ENCODE measurements around the gene ATP11A.

Gene ATP11A

GRCh38 chr13:112741835-112742570 is 52.2 kb downstream of the ATP11A start:
- H3K27ac ChIP-seq (ENCODE audit: low read length) = no peak overlapping the region

GRCh38 chr13:112742583-112742982 is 52.7 kb downstream of the ATP11A start:
- no peaks in the 10 kb centered on the region for H3K36me3 ChIP-seq (ENCODE audit: control insufficient read depth in 1 of 2, insufficient read depth in 2 of 2, low read length in 2 of 2)
- H3K4me3 ChIP-seq (ENCODE audit: low read depth in 1 of 2, low read length in 2 of 2) = no peak overlapping the region
- no peaks in the 10 kb centered on the region for H3K27me3 ChIP-seq (ENCODE audit: low read depth, low read length)
- no peak overlapping the region for H3K27ac ChIP-seq (ENCODE audit: low read length)
- no peaks in the 10 kb centered on the region for H3K4me1 ChIP-seq (ENCODE audit: control insufficient read depth in 1 of 2, insufficient read depth in 2 of 2, low read length in 2 of 2)
- no peaks in the 10 kb centered on the region for H3K9me3 ChIP-seq (ENCODE audit: control insufficient read depth in 1 of 2, low read length in 2 of 2)

More at GRCh38 chr13:112741835-112742570, 52.2 kb downstream of the ATP11A start:
- H3K9me3 ChIP-seq (ENCODE audit: control insufficient read depth in 1 of 2, low read length in 2 of 2) = no peaks in the 10 kb centered on the region
- H3K36me3 ChIP-seq (ENCODE audit: control insufficient read depth in 1 of 2, insufficient read depth in 2 of 2, low read length in 2 of 2) = no peaks in the 10 kb centered on the region
- no peak overlapping the region for H3K4me3 ChIP-seq (ENCODE audit: low read depth in 1 of 2, low read length in 2 of 2)
- no peaks in the 10 kb centered on the region for H3K4me1 ChIP-seq (ENCODE audit: control insufficient read depth in 1 of 2, insufficient read depth in 2 of 2, low read length in 2 of 2)
- no peaks in the 10 kb centered on the region for H3K27me3 ChIP-seq (ENCODE audit: low read depth, low read length)

- no peaks in the 10 kb centered on the region for H3K4me1 ChIP-seq (ENCODE audit: control insufficient read depth in 1 of 2, insufficient read depth in 2 of 2, low read length in 2 of 2)
- no peaks in the 10 kb centered on the region for H3K36me3 ChIP-seq (ENCODE audit: control insufficient read depth in 1 of 2, insufficient read depth in 2 of 2, low read length in 2 of 2)
- no peak overlapping the region for H3K4me3 ChIP-seq (ENCODE audit: low read depth in 1 of 2, low read length in 2 of 2)
- no peak overlapping the region for H3K27ac ChIP-seq (ENCODE audit: low read length)
- H3K9me3 ChIP-seq (ENCODE audit: control insufficient read depth in 1 of 2, low read length in 2 of 2) = no peaks in the 10 kb centered on the region
- no peaks in the 10 kb centered on the region for H3K27me3 ChIP-seq (ENCODE audit: low read depth, low read length)
Measured at GRCh38 chr13:112743451-112744167, 53.8 kb downstream of the ATP11A start.

- H3K36me3 ChIP-seq (ENCODE audit: control insufficient read depth in 1 of 2, insufficient read depth in 2 of 2, low read length in 2 of 2) = no peaks in the 10 kb centered on the region
- no peaks in the 10 kb centered on the region for H3K9me3 ChIP-seq (ENCODE audit: control insufficient read depth in 1 of 2, low read length in 2 of 2)
- H3K4me1 ChIP-seq (ENCODE audit: control insufficient read depth in 1 of 2, insufficient read depth in 2 of 2, low read length in 2 of 2) = peaks cover 0 to 7% of the 10 kb centered on the region in 2 donors
- no peak overlapping the region for H3K27ac ChIP-seq (ENCODE audit: low read length)
- H3K27me3 ChIP-seq (ENCODE audit: low read depth, low read length) = no peaks in the 10 kb centered on the region
- H3K4me3 ChIP-seq (ENCODE audit: low read depth in 1 of 2, low read length in 2 of 2) = no peak overlapping the region
Measured at GRCh38 chr13:112744168-112745021, 54.6 kb downstream of the ATP11A start.

GRCh38 chr13:112746044-112746443 is 56.2 kb downstream of the ATP11A start:
- Histone ChIP-seq H3K4me3 (ENCODE audit: low read depth in 1 of 2, low read length in 2 of 2) (no peak overlapping the region), H3K36me3 (ENCODE audit: control insufficient read depth in 1 of 2, insufficient read depth in 2 of 2, low read length in 2 of 2) (no peaks in the 10 kb centered on the region), H3K4me1 (ENCODE audit: control insufficient read depth in 1 of 2, insufficient read depth in 2 of 2, low read length in 2 of 2) (peaks cover 0 to 8% of the 10 kb centered on the region in 2 donors), H3K27ac (ENCODE audit: low read length) (no peak overlapping the region), H3K9me3 (ENCODE audit: control insufficient read depth in 1 of 2, low read length in 2 of 2) (no peaks in the 10 kb centered on the region), H3K27me3 (ENCODE audit: low read depth, low read length) (no peaks in the 10 kb centered on the region)

GRCh38 chr13:112747256-112747655 is 57.4 kb downstream of the ATP11A start:
- Histone ChIP-seq H3K27me3 (ENCODE audit: low read depth, low read length) (no peaks in the 10 kb centered on the region), H3K27ac (ENCODE audit: low read length) (no peak overlapping the region), H3K9me3 (ENCODE audit: control insufficient read depth in 1 of 2, low read length in 2 of 2) (no peaks in the 10 kb centered on the region), H3K4me1 (ENCODE audit: control insufficient read depth in 1 of 2, insufficient read depth in 2 of 2, low read length in 2 of 2) (peaks cover 0 to 8% of the 10 kb centered on the region in 2 donors), H3K36me3 (ENCODE audit: control insufficient read depth in 1 of 2, insufficient read depth in 2 of 2, low read length in 2 of 2) (no peaks in the 10 kb centered on the region), H3K4me3 (ENCODE audit: low read depth in 1 of 2, low read length in 2 of 2) (no peak overlapping the region)

- Histone ChIP-seq H3K36me3 (ENCODE audit: control insufficient read depth in 1 of 2, insufficient read depth in 2 of 2, low read length in 2 of 2) (no peaks in the 10 kb centered on the region), H3K4me1 (ENCODE audit: control insufficient read depth in 1 of 2, insufficient read depth in 2 of 2, low read length in 2 of 2) (peaks cover 0 to 8% of the 10 kb centered on the region in 2 donors), H3K27me3 (ENCODE audit: low read depth, low read length) (no peaks in the 10 kb centered on the region), H3K27ac (ENCODE audit: low read length) (no peak overlapping the region), H3K9me3 (ENCODE audit: control insufficient read depth in 1 of 2, low read length in 2 of 2) (no peaks in the 10 kb centered on the region), H3K4me3 (ENCODE audit: low read depth in 1 of 2, low read length in 2 of 2) (no peak overlapping the region)
Measured at GRCh38 chr13:112748947-112749735, 59.3 kb downstream of the ATP11A start.

GRCh38 chr13:112750570-112750969 is 60.7 kb downstream of the ATP11A start:
- Histone ChIP-seq H3K36me3 (ENCODE audit: control insufficient read depth in 1 of 2, insufficient read depth in 2 of 2, low read length in 2 of 2) (no peaks in the 10 kb centered on the region), H3K27me3 (ENCODE audit: low read depth, low read length) (no peaks in the 10 kb centered on the region), H3K4me3 (ENCODE audit: low read depth in 1 of 2, low read length in 2 of 2) (no peak overlapping the region), H3K9me3 (ENCODE audit: control insufficient read depth in 1 of 2, low read length in 2 of 2) (no peaks in the 10 kb centered on the region), H3K4me1 (ENCODE audit: control insufficient read depth in 1 of 2, insufficient read depth in 2 of 2, low read length in 2 of 2) (peaks cover 0 to 8% of the 10 kb centered on the region in 2 donors), H3K27ac (ENCODE audit: low read length) (no peak overlapping the region)

GRCh38 chr13:112751617-112752016 is 61.8 kb downstream of the ATP11A start:
- no peaks in the 10 kb centered on the region for H3K36me3 ChIP-seq (ENCODE audit: control insufficient read depth in 1 of 2, insufficient read depth in 2 of 2, low read length in 2 of 2)
- peaks cover 0 to 8% of the 10 kb centered on the region in 2 donors for H3K4me1 ChIP-seq (ENCODE audit: control insufficient read depth in 1 of 2, insufficient read depth in 2 of 2, low read length in 2 of 2)
- H3K9me3 ChIP-seq (ENCODE audit: control insufficient read depth in 1 of 2, low read length in 2 of 2) = no peaks in the 10 kb centered on the region
- H3K27ac ChIP-seq (ENCODE audit: low read length) = no peak overlapping the region
- H3K4me3 ChIP-seq (ENCODE audit: low read depth in 1 of 2, low read length in 2 of 2) = no peak overlapping the region
- no peaks in the 10 kb centered on the region for H3K27me3 ChIP-seq (ENCODE audit: low read depth, low read length)

- no peak overlapping the region for H3K4me3 ChIP-seq (ENCODE audit: low read depth in 1 of 2, low read length in 2 of 2)
- no peaks in the 10 kb centered on the region for H3K9me3 ChIP-seq (ENCODE audit: control insufficient read depth in 1 of 2, low read length in 2 of 2)
- H3K36me3 ChIP-seq (ENCODE audit: control insufficient read depth in 1 of 2, insufficient read depth in 2 of 2, low read length in 2 of 2) = no peaks in the 10 kb centered on the region
- H3K27me3 ChIP-seq (ENCODE audit: low read depth, low read length) = no peaks in the 10 kb centered on the region
- H3K4me1 ChIP-seq (ENCODE audit: control insufficient read depth in 1 of 2, insufficient read depth in 2 of 2, low read length in 2 of 2) = peaks cover 0 to 8% of the 10 kb centered on the region in 2 donors
- no peak overlapping the region for H3K27ac ChIP-seq (ENCODE audit: low read length)
Measured at GRCh38 chr13:112752211-112752610, 62.4 kb downstream of the ATP11A start.

Measured in muscle layer of duodenum (tissue), 2 donors.